Measurements from ENCODE around the gene HOXC11.
A peak's percentile ranks its signal among the peaks of the same experiment; 100 is the strongest.

Gene HOXC11

DNA sequence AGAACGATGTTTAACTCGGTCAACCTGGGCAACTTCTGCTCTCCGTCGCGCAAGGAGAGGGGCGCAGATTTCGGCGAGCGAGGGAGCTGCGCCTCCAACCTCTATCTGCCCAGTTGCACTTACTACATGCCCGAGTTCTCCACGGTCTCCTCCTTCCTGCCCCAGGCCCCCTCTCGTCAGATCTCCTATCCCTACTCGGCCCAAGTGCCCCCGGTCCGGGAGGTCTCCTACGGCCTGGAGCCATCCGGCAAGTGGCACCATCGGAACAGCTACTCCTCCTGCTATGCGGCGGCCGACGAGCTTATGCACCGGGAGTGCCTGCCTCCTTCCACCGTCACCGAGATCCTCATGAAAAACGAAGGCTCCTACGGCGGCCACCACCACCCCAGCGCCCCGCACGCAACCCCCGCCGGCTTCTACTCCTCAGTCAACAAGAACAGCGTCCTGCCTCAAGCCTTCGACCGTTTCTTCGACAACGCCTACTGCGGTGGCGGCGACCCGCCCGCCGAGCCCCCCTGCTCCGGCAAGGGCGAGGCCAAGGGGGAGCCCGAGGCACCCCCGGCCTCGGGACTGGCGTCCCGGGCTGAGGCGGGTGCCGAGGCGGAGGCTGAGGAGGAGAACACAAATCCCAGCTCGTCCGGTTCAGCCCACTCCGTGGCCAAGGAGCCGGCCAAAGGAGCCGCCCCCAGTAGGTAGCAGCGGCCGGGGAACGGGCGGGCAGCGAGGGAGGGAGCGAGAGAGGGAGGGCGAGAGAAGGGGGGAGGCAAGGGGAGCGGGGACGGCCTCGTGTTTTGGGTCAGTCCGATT lies 513 bp downstream of the HOXC11 start:
- Histone ChIP-seq H3K9me3 (ENCODE audit: control insufficient read depth, insufficient read depth, low read length) (no peaks in the 10 kb centered on the region), H3K4me3 (ENCODE audit: low read depth, low read length) (peak overlapping the region; percentile 24), H3K4me1 (ENCODE audit: control insufficient read depth, insufficient read depth, low read length) (no peaks in the 10 kb centered on the region), H3K9ac (ENCODE audit: low read depth, low read length) (no peak overlapping the region), H3K36me3 (ENCODE audit: control insufficient read depth, insufficient read depth, low read length) (no peaks in the 10 kb centered on the region), H3K27me3 (ENCODE audit: control insufficient read depth, insufficient read depth, low read length) (peaks cover 100% of the 10 kb centered on the region)

GRCh38 chr12:53974084-53975063 lies 1.4 kb downstream of the HOXC11 start, which contains the start of gene HOTAIR:
Gene HOTAIR, minus strand, starts transcription at chr12:53974954.
- Histone ChIP-seq H3K4me1 (ENCODE audit: control insufficient read depth, insufficient read depth, low read length) (no peaks in the 10 kb centered on the region), H3K4me3 (ENCODE audit: low read depth, low read length) (peak within 1 kb of the TSS; percentile 32), H3K9ac (ENCODE audit: low read depth, low read length) (no peak within 1 kb of the TSS), H3K9me3 (ENCODE audit: control insufficient read depth, insufficient read depth, low read length) (no peaks in the 10 kb centered on the region), H3K36me3 (ENCODE audit: control insufficient read depth, insufficient read depth, low read length) (no peaks in the 10 kb centered on the region), H3K27me3 (ENCODE audit: control insufficient read depth, insufficient read depth, low read length) (peaks cover 100% of the 10 kb centered on the region)

- Histone ChIP-seq H3K9ac (ENCODE audit: low read depth, low read length) (no peak overlapping the region), H3K36me3 (ENCODE audit: control insufficient read depth, insufficient read depth, low read length) (no peaks in the 10 kb centered on the region), H3K9me3 (ENCODE audit: control insufficient read depth, insufficient read depth, low read length) (no peaks in the 10 kb centered on the region), H3K4me3 (ENCODE audit: low read depth, low read length) (no peak overlapping the region), H3K27me3 (ENCODE audit: control insufficient read depth, insufficient read depth, low read length) (peaks cover 100% of the 10 kb centered on the region), H3K4me1 (ENCODE audit: control insufficient read depth, insufficient read depth, low read length) (no peaks in the 10 kb centered on the region)
These were observed 2.1 kb downstream of the HOXC11 start for GRCh38 chr12:53975064-53975471.

GRCh38 chr12:53975479-53976152 lies 2.7 kb downstream of the HOXC11 start:
- Histone ChIP-seq H3K36me3 (ENCODE audit: control insufficient read depth, insufficient read depth, low read length) (no peaks in the 10 kb centered on the region), H3K9ac (ENCODE audit: low read depth, low read length) (no peak overlapping the region), H3K4me1 (ENCODE audit: control insufficient read depth, insufficient read depth, low read length) (no peaks in the 10 kb centered on the region), H3K27me3 (ENCODE audit: control insufficient read depth, insufficient read depth, low read length) (peaks cover 100% of the 10 kb centered on the region), H3K4me3 (ENCODE audit: low read depth, low read length) (peak overlapping the region; percentile 32), H3K9me3 (ENCODE audit: control insufficient read depth, insufficient read depth, low read length) (no peaks in the 10 kb centered on the region)

GRCh38 chr12:53976172-53976822 lies 3.4 kb downstream of the HOXC11 start:
- H3K9me3 ChIP-seq (ENCODE audit: control insufficient read depth, insufficient read depth, low read length), result no peaks in the 10 kb centered on the region
- no peak overlapping the region for H3K9ac ChIP-seq (ENCODE audit: low read depth, low read length)
- peak overlapping the region; percentile 32 for H3K4me3 ChIP-seq (ENCODE audit: low read depth, low read length)
- H3K27me3 ChIP-seq (ENCODE audit: control insufficient read depth, insufficient read depth, low read length), result peaks cover 100% of the 10 kb centered on the region
- H3K4me1 ChIP-seq (ENCODE audit: control insufficient read depth, insufficient read depth, low read length), result no peaks in the 10 kb centered on the region
- no peaks in the 10 kb centered on the region for H3K36me3 ChIP-seq (ENCODE audit: control insufficient read depth, insufficient read depth, low read length)

DNA sequence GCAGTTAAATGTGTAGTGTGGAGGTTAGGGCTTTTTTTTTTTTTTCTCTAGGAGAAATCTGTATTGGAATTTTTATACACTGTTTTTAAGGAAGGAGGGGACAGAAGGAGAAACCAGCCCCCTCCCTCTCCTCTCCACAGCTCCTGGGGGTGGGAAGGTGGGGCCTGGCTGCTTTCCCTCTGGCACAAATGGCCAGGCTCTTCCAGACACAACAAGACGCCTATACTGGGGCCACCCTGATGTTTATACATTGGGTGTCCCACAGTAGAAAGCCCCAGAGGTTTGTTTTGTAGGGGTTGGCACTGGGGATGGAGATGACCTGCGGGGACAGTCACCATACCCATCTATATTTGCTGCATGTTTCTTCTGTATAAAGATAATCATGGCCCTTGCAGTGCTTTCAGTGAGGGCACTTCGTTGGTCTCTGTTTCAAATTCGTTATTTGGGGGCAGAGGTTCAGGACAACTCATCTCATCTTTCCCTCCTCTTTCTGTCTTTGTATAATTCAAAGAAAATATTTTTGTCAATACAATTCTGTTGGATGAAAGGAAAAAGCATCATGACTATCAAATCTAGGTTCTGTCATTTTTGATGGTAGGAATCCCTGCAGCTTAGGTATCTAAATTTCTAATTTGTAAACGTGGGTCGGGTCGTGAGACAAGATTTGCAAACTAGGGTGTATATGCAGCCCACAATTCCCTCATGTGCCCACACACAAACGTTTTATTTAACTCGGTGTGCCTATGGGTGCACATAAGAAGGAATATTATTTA lies 4.1 kb downstream of the HOXC11 start:
- Histone ChIP-seq H3K9me3 (ENCODE audit: control insufficient read depth, insufficient read depth, low read length) (no peaks in the 10 kb centered on the region), H3K27me3 (ENCODE audit: control insufficient read depth, insufficient read depth, low read length) (peaks cover 100% of the 10 kb centered on the region), H3K36me3 (ENCODE audit: control insufficient read depth, insufficient read depth, low read length) (no peaks in the 10 kb centered on the region), H3K9ac (ENCODE audit: low read depth, low read length) (no peak overlapping the region), H3K4me1 (ENCODE audit: control insufficient read depth, insufficient read depth, low read length) (no peaks in the 10 kb centered on the region), H3K4me3 (ENCODE audit: low read depth, low read length) (peak overlapping the region; percentile 32)

DNA sequence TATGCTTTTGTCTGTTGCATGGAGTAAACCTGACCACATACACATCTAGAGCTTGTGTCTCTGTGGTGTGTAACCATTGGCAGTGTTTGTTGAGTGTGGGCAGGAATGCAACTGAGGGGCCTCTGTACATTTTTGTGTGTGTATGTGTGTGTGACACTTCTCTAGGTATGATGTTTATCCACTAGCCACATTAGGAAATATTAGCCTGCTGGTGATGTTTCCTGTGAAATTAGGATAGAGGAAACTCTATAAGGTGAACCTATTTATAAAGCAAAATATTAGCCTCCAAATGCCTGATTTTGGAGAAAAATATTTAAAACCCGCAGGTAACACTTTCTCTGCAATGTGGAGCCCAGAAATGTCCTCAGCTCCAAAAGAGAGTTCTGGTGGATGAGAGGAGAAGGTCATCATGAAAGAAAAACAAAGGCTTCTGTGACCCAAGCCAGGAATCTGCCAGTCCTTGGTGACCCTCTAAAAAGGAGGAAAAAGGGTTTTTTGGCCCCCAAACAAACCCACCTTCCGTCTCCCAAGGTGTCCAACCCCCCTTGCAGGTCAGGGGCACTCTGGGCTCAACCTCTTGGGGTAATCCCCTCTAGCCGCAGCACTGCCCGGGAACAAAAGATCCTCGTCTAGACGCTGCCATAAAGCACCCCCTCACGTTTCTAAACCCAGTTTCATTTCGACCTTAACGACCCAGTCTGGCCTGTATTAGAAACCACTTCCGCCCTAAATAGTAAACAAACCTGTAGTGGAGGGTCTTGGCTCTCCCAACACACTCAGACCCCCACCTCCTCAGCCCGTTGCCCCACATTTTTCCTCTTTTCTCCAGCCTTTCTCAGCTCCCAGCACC lies 4.9 kb downstream of the HOXC11 start:
- H3K9ac ChIP-seq (ENCODE audit: low read depth, low read length), result no peak overlapping the region
- no peaks in the 10 kb centered on the region for H3K4me1 ChIP-seq (ENCODE audit: control insufficient read depth, insufficient read depth, low read length)
- H3K4me3 ChIP-seq (ENCODE audit: low read depth, low read length), result peak overlapping the region; percentile 13
- H3K36me3 ChIP-seq (ENCODE audit: control insufficient read depth, insufficient read depth, low read length), result no peaks in the 10 kb centered on the region
- peaks cover 100% of the 10 kb centered on the region for H3K27me3 ChIP-seq (ENCODE audit: control insufficient read depth, insufficient read depth, low read length)
- H3K9me3 ChIP-seq (ENCODE audit: control insufficient read depth, insufficient read depth, low read length), result no peaks in the 10 kb centered on the region

DNA sequence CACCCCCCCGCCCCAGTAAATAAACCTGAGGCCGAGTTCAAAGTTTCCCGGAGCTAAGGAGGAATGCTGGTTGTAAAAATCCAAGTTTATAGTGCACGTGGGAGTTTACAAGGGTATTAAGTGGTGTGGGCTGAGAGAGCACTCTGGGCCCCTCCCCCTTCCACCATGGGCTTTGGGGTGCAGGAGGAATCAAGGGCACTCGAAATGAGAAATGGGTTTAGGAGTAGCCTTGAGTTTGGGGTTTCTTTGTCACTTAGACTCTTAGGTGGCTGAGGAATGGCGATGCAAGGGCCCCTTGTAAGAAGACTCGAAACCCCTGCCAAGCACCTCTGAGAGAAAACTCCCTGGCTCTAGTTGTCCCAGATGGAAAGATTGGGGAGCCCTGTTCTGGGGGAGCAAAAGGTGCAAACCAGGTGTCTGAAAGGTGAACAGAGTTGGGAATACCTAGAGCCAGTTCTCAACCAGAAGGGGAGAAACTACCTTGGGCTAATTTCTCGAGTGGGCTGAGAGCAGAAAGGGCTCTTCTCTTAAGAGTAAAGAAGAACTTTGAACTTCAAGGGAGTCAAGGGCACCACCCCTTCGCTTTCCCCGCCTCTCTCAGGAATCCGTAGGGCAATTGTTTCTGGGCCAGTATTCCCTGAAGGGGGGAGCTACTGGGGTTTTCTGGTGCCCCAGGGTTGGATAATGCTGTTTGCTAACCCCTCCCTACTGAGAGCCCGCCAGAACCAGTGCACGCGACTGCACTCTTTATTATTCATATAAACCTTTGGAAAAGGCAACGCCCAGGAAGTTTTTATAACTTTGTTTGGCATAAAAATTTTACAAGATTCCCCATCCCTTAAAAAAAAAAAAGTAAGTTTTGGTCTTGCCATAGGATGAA lies 5.8 kb downstream of the HOXC11 start:
- no peaks in the 10 kb centered on the region for H3K9me3 ChIP-seq (ENCODE audit: control insufficient read depth, insufficient read depth, low read length)
- no peak overlapping the region for H3K9ac ChIP-seq (ENCODE audit: low read depth, low read length)
- no peaks in the 10 kb centered on the region for H3K4me1 ChIP-seq (ENCODE audit: control insufficient read depth, insufficient read depth, low read length)
- H3K4me3 ChIP-seq (ENCODE audit: low read depth, low read length), result peak overlapping the region; percentile 22
- no peaks in the 10 kb centered on the region for H3K36me3 ChIP-seq (ENCODE audit: control insufficient read depth, insufficient read depth, low read length)
- H3K27me3 ChIP-seq (ENCODE audit: control insufficient read depth, insufficient read depth, low read length), result peaks cover 100% of the 10 kb centered on the region

DNA sequence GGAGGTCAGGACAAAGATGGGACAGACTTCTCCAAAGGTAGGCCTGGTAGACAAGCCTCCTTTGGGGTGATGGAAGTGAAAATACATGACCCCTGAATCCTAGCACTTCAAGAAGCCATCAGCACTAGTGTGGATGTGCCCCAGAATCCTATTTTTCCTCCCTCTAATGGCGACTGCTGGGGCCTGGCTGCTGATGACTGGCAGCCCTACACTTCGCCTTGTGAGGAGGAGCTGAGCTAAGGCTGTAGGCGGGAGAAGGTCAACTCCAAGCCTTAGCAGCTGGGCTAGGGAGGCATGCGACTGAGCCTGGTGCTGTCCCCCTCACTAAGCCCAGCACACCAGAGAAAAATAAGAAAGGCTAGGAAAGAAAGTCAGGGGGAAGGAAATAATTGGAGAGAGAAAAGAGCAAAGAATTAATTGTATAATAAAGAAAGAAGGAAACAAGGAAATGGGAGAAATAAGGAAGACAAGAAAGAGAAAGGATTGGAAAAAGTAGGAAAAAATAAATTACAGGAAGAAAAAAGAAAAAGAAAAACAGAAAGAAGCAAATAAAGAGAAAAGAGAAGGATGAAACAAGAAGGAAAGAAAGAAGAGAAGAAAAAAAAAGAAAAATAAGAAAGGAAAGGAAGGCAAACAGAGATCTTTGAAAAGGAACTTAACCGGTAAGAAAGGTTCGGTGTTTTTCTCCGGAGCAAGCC lies 7.3 kb downstream of the HOXC11 start:
- Histone ChIP-seq H3K4me1 (ENCODE audit: control insufficient read depth, insufficient read depth, low read length) (no peaks in the 10 kb centered on the region), H3K36me3 (ENCODE audit: control insufficient read depth, insufficient read depth, low read length) (no peaks in the 10 kb centered on the region), H3K9me3 (ENCODE audit: control insufficient read depth, insufficient read depth, low read length) (no peaks in the 10 kb centered on the region), H3K9ac (ENCODE audit: low read depth, low read length) (no peak overlapping the region), H3K27me3 (ENCODE audit: control insufficient read depth, insufficient read depth, low read length) (peaks cover 96% of the 10 kb centered on the region), H3K4me3 (ENCODE audit: low read depth, low read length) (peak overlapping the region; percentile 8)

All from iPS-15b (cell line).